GM23338 (cell line): ENCODE measurements around the gene DNAJB12. TPM values are rescaled to one million over a fixed set of nuclear protein-coding genes. Genes with fewer than 3 reads are reported as not detected.

ENCODE experiments used
- ATAC-seq: fragments of 200-7000 bp; cut with Tn5 transposase; 3 replicates; pipeline ENCODE4 v1.9.1; 2020
- DNase-seq: peaks from one replicate; pipeline ENCODE4 v3.0.0-alpha.2; 2015; ENCODE audit warnings: low spot score
- H2AFZ ChIP-seq: fragments of 200-600 bp; sonication (generic); 2 replicates; pipeline ENCODE4 v1.8.0; 2016; ENCODE audit warnings: antibody characterized with exemption, mild to moderate bottlenecking, moderate library complexity
- H3F3A ChIP-seq: fragments of 200-600 bp; sonication (generic); replicated peaks from 2 replicates; pipeline ENCODE4 v1.8.0; 2017; ENCODE audit warnings: antibody characterized with exemption, mixed run types, low read depth
- H3K27ac ChIP-seq: fragments of 200-600 bp; sonication (generic); 2 replicates; pipeline ENCODE4 v1.6.1; 2016; ENCODE audit warnings: low read depth
- H3K27me3 ChIP-seq: fragments of 200-600 bp; sonication (generic); 2 replicates; pipeline ENCODE4 v1.8.0; 2016; ENCODE audit warnings: mild to moderate bottlenecking, mixed run types, moderate library complexity; ENCODE audit not compliant: insufficient read depth
- H3K36me3 ChIP-seq: fragments of 200-600 bp; sonication (generic); 2 replicates; pipeline ENCODE4 v1.8.0; 2016; ENCODE audit warnings: mild to moderate bottlenecking; ENCODE audit not compliant: insufficient read depth
- H3K4me1 ChIP-seq: fragments of 200-600 bp; sonication (generic); 2 replicates; pipeline ENCODE4 v1.8.0; 2016; ENCODE audit warnings: mild to moderate bottlenecking, moderate library complexity; ENCODE audit not compliant: insufficient read depth
- H3K4me2 ChIP-seq: fragments of 200-600 bp; sonication (generic); 2 replicates; pipeline ENCODE4 v1.7.1; 2017; ENCODE audit warnings: mixed run types
- H3K4me3 ChIP-seq: fragments of 200-600 bp; sonication (generic); 2 replicates; pipeline ENCODE4 v1.6.1; 2016; ENCODE audit warnings: mixed run types
- H3K79me2 ChIP-seq: fragments of 200-600 bp; sonication (generic); replicated peaks from 2 replicates; pipeline ENCODE4 v1.8.0; 2017; ENCODE audit warnings: mild to moderate bottlenecking; ENCODE audit not compliant: insufficient read depth
- H3K9me2 ChIP-seq: fragments of 200-600 bp; sonication (generic); 2 replicates; pipeline ENCODE4 v1.8.0; 2017; ENCODE audit not compliant: insufficient read depth
- H4K20me1 ChIP-seq: fragments of 200-600 bp; sonication (generic); replicated peaks from 2 replicates; pipeline ENCODE4 v1.8.0; 2017; ENCODE audit warnings: mild to moderate bottlenecking; ENCODE audit not compliant: insufficient read depth
- H3K27ac Mint-ChIP-seq: 2 replicates; pipeline ENCODE4 v1.8.0; 2020; ENCODE audit warnings: inconsistent platforms, mild to moderate bottlenecking, moderate library complexity, mixed read lengths
- H3K27me3 Mint-ChIP-seq: 3 replicates; pipeline ENCODE4 v1.8.0; 2022; ENCODE audit warnings: low read depth, mild to moderate bottlenecking, moderate library complexity, mixed read lengths, inconsistent platforms; ENCODE audit not compliant: insufficient read depth, poor library complexity
- H3K36me3 Mint-ChIP-seq: 3 replicates; pipeline ENCODE4 v1.8.0; 2021; ENCODE audit warnings: low read depth, mild to moderate bottlenecking, inconsistent platforms, moderate library complexity, mixed read lengths
- H3K4me1 Mint-ChIP-seq: 3 replicates; pipeline ENCODE4 v1.8.0; 2020; ENCODE audit warnings: mild to moderate bottlenecking, inconsistent platforms, mixed read lengths
- H3K4me3 Mint-ChIP-seq: 3 replicates; pipeline ENCODE4 v1.8.0; 2021; ENCODE audit warnings: moderate library complexity, mild to moderate bottlenecking, inconsistent platforms, mixed read lengths
- H3K9me3 Mint-ChIP-seq: 3 replicates; pipeline ENCODE4 v1.8.0; 2020; ENCODE audit warnings: moderate library complexity, mild to moderate bottlenecking, inconsistent platforms, mixed read lengths
- CREB1 ChIP-seq: fragments of 250-450 bp; sonication (Bioruptor Pico); IDR thresholded peaks from 2 replicates; pipeline ENCODE4 v1.5.0; 2020; ENCODE audit warnings: low read depth, mild to moderate bottlenecking, moderate library complexity
- ETS1 ChIP-seq: IDR thresholded peaks from 2 replicates; pipeline ENCODE4 v1.6.1; 2016; ENCODE audit warnings: antibody characterized with exemption
- EZH2 ChIP-seq: fragments of 200-600 bp; sonication (generic); IDR thresholded peaks from one replicate; pipeline ENCODE4 v1.8.0; 2017; ENCODE audit warnings: antibody characterized with exemption, mild to moderate bottlenecking, low read depth; ENCODE audit not compliant: unreplicated experiment
- EZH2phosphoT487 ChIP-seq: fragments of 200-600 bp; sonication (generic); IDR thresholded peaks from one replicate; pipeline ENCODE4 v1.8.1; 2018; ENCODE audit warnings: antibody characterized with exemption; ENCODE audit not compliant: unreplicated experiment
- JUNB ChIP-seq: IDR thresholded peaks from one replicate; pipeline ENCODE4 v1.6.1; 2016; ENCODE audit warnings: antibody characterized with exemption; ENCODE audit not compliant: unreplicated experiment
- NANOG ChIP-seq: IDR thresholded peaks from 2 replicates; pipeline ENCODE4 v1.6.1; 2016; ENCODE audit warnings: antibody characterized with exemption, borderline replicate concordance
- POLR2AphosphoS5 ChIP-seq: IDR thresholded peaks from 2 replicates; pipeline ENCODE4 v1.6.1; 2016; ENCODE audit warnings: antibody characterized with exemption, low read depth
- REST ChIP-seq: IDR thresholded peaks from one replicate; pipeline ENCODE4 v1.6.1; 2018; ENCODE audit warnings: antibody characterized with exemption; ENCODE audit not compliant: unreplicated experiment
- STAT1 ChIP-seq: IDR thresholded peaks from one replicate; pipeline ENCODE4 v1.6.1; 2016; ENCODE audit warnings: antibody characterized with exemption; ENCODE audit not compliant: unreplicated experiment
- ZNF114 ChIP-seq: fragments of 250-450 bp; sonication (Bioruptor Pico); IDR thresholded peaks from 2 replicates; pipeline ENCODE4 v1.5.0; 2020; ENCODE audit warnings: mild to moderate bottlenecking, moderate library complexity
- ZNF331 ChIP-seq: fragments of 250-450 bp; sonication (Bioruptor Pico); IDR thresholded peaks from 2 replicates; pipeline ENCODE4 v1.5.0; 2020; ENCODE audit warnings: low read depth, mild to moderate bottlenecking, moderate library complexity
- ZNF462 ChIP-seq: fragments of 250-450 bp; sonication (Bioruptor Pico); IDR thresholded peaks from 2 replicates; pipeline ENCODE4 v1.5.0; 2020; ENCODE audit warnings: mild to moderate bottlenecking, moderate library complexity
- polyA plus RNA-seq: library from polyadenylated mRNA; unstranded; fragments of >200 nt; fragmentation: Nextera tagmentation; extraction: Ambion mirVana; gene quantifications from 2 replicates; pipeline ENCODE4 v1.2.1, GENCODE V29; 2016
- total RNA-seq: library from RNA; depleted of rRNA; stranded (reverse); fragments of >200 nt; shearing (Covaris generic); gene quantifications from 2 replicates; pipeline ENCODE4 v1.2.3, GENCODE V29; 2014
- TF ChIP-seq, protein P1 (sequence below), 2 experiments: fragments of 200-600 bp in 1 of 2; sonication (generic) in 1 of 2; conservative IDR thresholded peaks; 2 replicates each; pipeline versions ENCODE4 v1.5.1 to v1.6.1; 2016 to 2017; ENCODE audit warnings: antibody characterized with exemption in 2 of 2, low read depth in 2 of 2, mild to moderate bottlenecking in 2 of 2, moderate library complexity in 1 of 2

DNAJB12 gene
- total and polyA plus RNA-seq, 2 experiments from 2014 or later, result 12.8 to 16.0 TPM

DNA sequence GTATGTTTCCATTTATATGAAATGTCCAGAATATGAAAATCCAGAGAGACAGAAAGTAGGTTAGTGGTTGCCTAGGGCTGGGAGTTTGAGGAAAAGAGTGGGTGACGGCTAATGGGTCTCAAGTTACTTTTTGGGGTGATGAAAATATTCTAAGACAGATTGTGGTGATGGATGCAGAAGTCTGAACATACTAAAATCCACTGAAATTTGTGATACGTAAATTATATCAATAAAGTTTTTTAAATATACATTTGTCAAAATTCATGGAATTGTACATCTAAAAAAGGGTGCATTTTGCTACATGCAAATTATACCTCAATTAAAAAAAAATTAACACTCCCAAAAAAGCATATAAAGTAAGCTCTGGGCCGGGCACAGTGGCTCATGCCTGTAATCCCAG lies 71.6 kb downstream of the DNAJB12 start:
- no peak for TF ChIP-seq ZNF331 (CRISPR knock-in tag)
- TF ChIP-seq REST, result no peak
- TF ChIP-seq JUNB, result no peak
- no peak for TF ChIP-seq EZH2
- no peak for TF ChIP-seq ZNF114
- no peak for TF ChIP-seq STAT1
- TF ChIP-seq NANOG, result no peak
- no peak for TF ChIP-seq EZH2phosphoT487
- TF ChIP-seq POLR2AphosphoS5, result no peak
- no peak for TF ChIP-seq CREB1 (CRISPR knock-in tag)
- TF ChIP-seq, protein P1, sequence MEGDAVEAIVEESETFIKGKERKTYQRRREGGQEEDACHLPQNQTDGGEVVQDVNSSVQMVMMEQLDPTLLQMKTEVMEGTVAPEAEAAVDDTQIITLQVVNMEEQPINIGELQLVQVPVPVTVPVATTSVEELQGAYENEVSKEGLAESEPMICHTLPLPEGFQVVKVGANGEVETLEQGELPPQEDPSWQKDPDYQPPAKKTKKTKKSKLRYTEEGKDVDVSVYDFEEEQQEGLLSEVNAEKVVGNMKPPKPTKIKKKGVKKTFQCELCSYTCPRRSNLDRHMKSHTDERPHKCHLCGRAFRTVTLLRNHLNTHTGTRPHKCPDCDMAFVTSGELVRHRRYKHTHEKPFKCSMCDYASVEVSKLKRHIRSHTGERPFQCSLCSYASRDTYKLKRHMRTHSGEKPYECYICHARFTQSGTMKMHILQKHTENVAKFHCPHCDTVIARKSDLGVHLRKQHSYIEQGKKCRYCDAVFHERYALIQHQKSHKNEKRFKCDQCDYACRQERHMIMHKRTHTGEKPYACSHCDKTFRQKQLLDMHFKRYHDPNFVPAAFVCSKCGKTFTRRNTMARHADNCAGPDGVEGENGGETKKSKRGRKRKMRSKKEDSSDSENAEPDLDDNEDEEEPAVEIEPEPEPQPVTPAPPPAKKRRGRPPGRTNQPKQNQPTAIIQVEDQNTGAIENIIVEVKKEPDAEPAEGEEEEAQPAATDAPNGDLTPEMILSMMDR (conservative IDR thresholded peaks at IDR 0.05; ENCODE audit: low read depth in 2 of 2), result no peak
- no peak for TF ChIP-seq ETS1
- TF ChIP-seq ZNF462 (CRISPR knock-in tag), result no peak
- Histone ChIP-seq H3K79me2 (no peaks in the 10 kb centered on the region), H3K4me3 (no peak overlapping the region), H3K27ac (no peak overlapping the region), H3K9me2 (no peaks in the 10 kb centered on the region), H3K27me3 (no peaks in the 10 kb centered on the region), H3K4me1 (peaks cover 4% of the 10 kb centered on the region; the same call in 1 of the 2 replicates), H3F3A (0 out of 2 replicates have a peak, but pooled peaks cover 4% of the 10 kb centered on the region), H3K36me3 (no peaks in the 10 kb centered on the region), H3K4me2 (no peak overlapping the region), H2AFZ (no peak overlapping the region), H4K20me1 (no peaks in the 10 kb centered on the region)
- no peak for DNase-seq
- ATAC-seq, result no peak
- H3K4me3 Mint-ChIP-seq, result no peak overlapping the region
- H3K27ac Mint-ChIP-seq, result no peak overlapping the region
- no peaks in the 10 kb centered on the region for H3K9me3 Mint-ChIP-seq
- H3K27me3 Mint-ChIP-seq, result peaks cover 4% of the 10 kb centered on the region
- no peaks in the 10 kb centered on the region; the same call in 2 of the 3 replicates for H3K36me3 Mint-ChIP-seq
- peaks cover 7% of the 10 kb centered on the region; the same call in 2 of the 3 replicates for H3K4me1 Mint-ChIP-seq
